Astrocyte (in vitro differentiated cells and primary cell): ENCODE results near the gene ITPR2. TPM values are rescaled to one million over a fixed set of nuclear protein-coding genes. Genes with fewer than 3 reads are reported as not detected.

Source experiments
- DNase-seq: peaks from one replicate; pipeline ENCODE4 v3.0.0-alpha.2; 2010; ENCODE audit warnings: low read depth
- FAIRE-seq: peaks from 2 replicates; lab custom pipeline; 2011; peaks lifted over from hg19 to GRCh38; lab: Jason Lieb, UNC
- H2AFZ ChIP-seq: 2 replicates; pipeline ENCODE4 v1.6.0; 2012; ENCODE audit warnings: low read depth, low read length, inconsistent platforms
- H3K27ac ChIP-seq: 2 replicates; pipeline ENCODE4 v1.5.1; 2011; ENCODE audit warnings: low read depth, low read length, inconsistent platforms
- H3K27me3 ChIP-seq: 2 replicates; pipeline ENCODE4 v1.6.0; 2011; ENCODE audit warnings: low read length, inconsistent platforms; ENCODE audit not compliant: insufficient read depth
- H3K36me3 ChIP-seq: 2 replicates; pipeline ENCODE4 v1.5.1; 2011; ENCODE audit warnings: low read length, inconsistent platforms; ENCODE audit not compliant: insufficient read depth
- H3K4me1 ChIP-seq: 2 replicates; pipeline ENCODE4 v1.5.1; 2011; ENCODE audit warnings: low read length, inconsistent platforms; ENCODE audit not compliant: insufficient read depth
- H3K4me2 ChIP-seq: 2 replicates; pipeline ENCODE4 v1.6.0; 2012; ENCODE audit warnings: low read length, inconsistent platforms
- H3K4me3 ChIP-seq: 2 replicates; pipeline ENCODE4 v1.5.1; 2011; ENCODE audit warnings: low read depth, mild to moderate bottlenecking, low read length, inconsistent platforms; ENCODE audit not compliant: insufficient read depth
- H3K79me2 ChIP-seq: 2 replicates; pipeline ENCODE4 v1.6.0; 2012; ENCODE audit warnings: mild to moderate bottlenecking, low read length, inconsistent platforms; ENCODE audit not compliant: insufficient read depth
- H3K9ac ChIP-seq: 2 replicates; pipeline ENCODE4 v1.6.0; 2012; ENCODE audit warnings: mild to moderate bottlenecking, low read length, inconsistent platforms
- H3K9me3 ChIP-seq: 2 replicates; pipeline ENCODE4 v1.5.1; 2012; ENCODE audit warnings: low read depth, mild to moderate bottlenecking, low read length, inconsistent platforms; ENCODE audit not compliant: insufficient read depth
- H4K20me1 ChIP-seq: 2 replicates; pipeline ENCODE4 v1.6.0; 2012; ENCODE audit warnings: low read length, inconsistent platforms; ENCODE audit not compliant: insufficient read depth
- H3K27ac Mint-ChIP-seq: one replicate; pipeline ENCODE4 v1.8.0; 2021; ENCODE audit warnings: mild to moderate bottlenecking, mixed read lengths; ENCODE audit not compliant: unreplicated experiment
- H3K27me3 Mint-ChIP-seq: one replicate; pipeline ENCODE4 v1.8.0; 2021; ENCODE audit warnings: low read depth, mixed read lengths; ENCODE audit not compliant: unreplicated experiment
- H3K36me3 Mint-ChIP-seq: one replicate; pipeline ENCODE4 v1.8.0; 2021; ENCODE audit warnings: low read depth, mixed read lengths; ENCODE audit not compliant: unreplicated experiment
- H3K4me1 Mint-ChIP-seq: one replicate; pipeline ENCODE4 v1.8.0; 2021; ENCODE audit warnings: low read depth, mixed read lengths; ENCODE audit not compliant: unreplicated experiment
- H3K4me3 Mint-ChIP-seq: one replicate; pipeline ENCODE4 v1.8.0; 2021; ENCODE audit warnings: mild to moderate bottlenecking, moderate library complexity, mixed read lengths; ENCODE audit not compliant: unreplicated experiment
- H3K9me3 Mint-ChIP-seq: one replicate; pipeline ENCODE4 v1.8.0; 2021; ENCODE audit warnings: mild to moderate bottlenecking, mixed read lengths; ENCODE audit not compliant: unreplicated experiment
- EZH2 ChIP-seq: IDR thresholded peaks from 2 replicates; pipeline ENCODE4 v1.6.1; 2012; ENCODE audit warnings: mild to moderate bottlenecking, low read length, inconsistent platforms; ENCODE audit not compliant: insufficient read depth
- total RNA-seq: library from RNA; stranded (reverse); gene quantifications from 2 replicates; pipeline ENCODE4 v1.2.1, GENCODE V29; 2021
- TF ChIP-seq, protein P1 (sequence below): IDR thresholded peaks from 2 replicates; pipeline ENCODE4 v1.5.1; 2011; ENCODE audit warnings: low read depth, mild to moderate bottlenecking, inconsistent platforms, low read length, moderate library complexity; ENCODE audit not compliant: insufficient read depth

Gene ITPR2
- total RNA-seq, 1 donor from 2014 or later: 24.4 TPM

DNA sequence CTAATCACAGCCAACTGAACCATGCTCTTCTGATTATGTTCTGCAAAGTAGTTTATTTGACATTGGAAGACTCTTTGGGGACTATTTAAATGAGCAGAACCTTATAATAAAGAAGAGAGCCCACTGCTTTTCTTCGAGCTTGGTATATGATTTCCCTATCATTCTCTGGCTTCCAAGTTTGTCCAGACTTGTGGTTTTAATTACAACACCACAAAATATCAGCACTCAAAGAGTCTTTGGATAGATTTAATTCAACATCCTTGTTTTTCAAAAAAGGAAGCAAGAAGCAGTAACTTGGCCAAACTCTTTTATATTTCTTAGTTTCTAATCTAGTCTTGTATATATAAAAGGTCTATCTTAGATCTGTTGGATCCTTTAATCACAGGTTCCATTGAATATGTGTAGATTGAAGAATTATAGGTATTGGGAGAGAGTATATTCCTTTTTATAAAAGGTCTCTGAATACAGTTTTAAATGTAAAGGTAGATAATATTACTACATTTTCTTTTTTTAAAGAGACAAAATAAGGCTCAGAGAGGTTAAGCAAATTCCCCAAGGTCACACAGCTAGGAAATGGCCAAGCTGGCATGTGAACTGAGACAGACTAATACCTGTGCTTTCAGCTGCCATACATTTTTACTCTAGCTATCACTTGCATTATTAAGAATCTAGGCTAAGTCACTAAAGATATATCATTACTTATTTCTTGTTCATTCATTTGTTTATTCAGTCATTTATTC is 464.8 kb downstream of the ITPR2 start:
- Histone ChIP-seq H3K4me3 (no peak overlapping the region), H3K27ac (no peak overlapping the region), H4K20me1 (no peaks in the 10 kb centered on the region), H3K79me2 (no peaks in the 10 kb centered on the region), H3K9me3 (no peaks in the 10 kb centered on the region), H3K27me3 (no peaks in the 10 kb centered on the region), H3K36me3 (no peaks in the 10 kb centered on the region), H3K9ac (no peak overlapping the region), H3K4me2 (no peak overlapping the region), H2AFZ (no peak overlapping the region), H3K4me1 (peaks cover 13% of the 10 kb centered on the region)
- Mint-ChIP-seq H3K27me3 (no peaks in the 10 kb centered on the region), H3K4me3 (no peak overlapping the region), H3K27ac (no peak overlapping the region), H3K9me3 (no peaks in the 10 kb centered on the region), H3K4me1 (peaks cover 4% of the 10 kb centered on the region), H3K36me3 (no peaks in the 10 kb centered on the region)
- TF ChIP-seq, protein P1, sequence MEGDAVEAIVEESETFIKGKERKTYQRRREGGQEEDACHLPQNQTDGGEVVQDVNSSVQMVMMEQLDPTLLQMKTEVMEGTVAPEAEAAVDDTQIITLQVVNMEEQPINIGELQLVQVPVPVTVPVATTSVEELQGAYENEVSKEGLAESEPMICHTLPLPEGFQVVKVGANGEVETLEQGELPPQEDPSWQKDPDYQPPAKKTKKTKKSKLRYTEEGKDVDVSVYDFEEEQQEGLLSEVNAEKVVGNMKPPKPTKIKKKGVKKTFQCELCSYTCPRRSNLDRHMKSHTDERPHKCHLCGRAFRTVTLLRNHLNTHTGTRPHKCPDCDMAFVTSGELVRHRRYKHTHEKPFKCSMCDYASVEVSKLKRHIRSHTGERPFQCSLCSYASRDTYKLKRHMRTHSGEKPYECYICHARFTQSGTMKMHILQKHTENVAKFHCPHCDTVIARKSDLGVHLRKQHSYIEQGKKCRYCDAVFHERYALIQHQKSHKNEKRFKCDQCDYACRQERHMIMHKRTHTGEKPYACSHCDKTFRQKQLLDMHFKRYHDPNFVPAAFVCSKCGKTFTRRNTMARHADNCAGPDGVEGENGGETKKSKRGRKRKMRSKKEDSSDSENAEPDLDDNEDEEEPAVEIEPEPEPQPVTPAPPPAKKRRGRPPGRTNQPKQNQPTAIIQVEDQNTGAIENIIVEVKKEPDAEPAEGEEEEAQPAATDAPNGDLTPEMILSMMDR: no peak
- TF ChIP-seq EZH2: no peak
- DNase-seq: peak; percentile 11
- FAIRE-seq: no peak

DNA sequence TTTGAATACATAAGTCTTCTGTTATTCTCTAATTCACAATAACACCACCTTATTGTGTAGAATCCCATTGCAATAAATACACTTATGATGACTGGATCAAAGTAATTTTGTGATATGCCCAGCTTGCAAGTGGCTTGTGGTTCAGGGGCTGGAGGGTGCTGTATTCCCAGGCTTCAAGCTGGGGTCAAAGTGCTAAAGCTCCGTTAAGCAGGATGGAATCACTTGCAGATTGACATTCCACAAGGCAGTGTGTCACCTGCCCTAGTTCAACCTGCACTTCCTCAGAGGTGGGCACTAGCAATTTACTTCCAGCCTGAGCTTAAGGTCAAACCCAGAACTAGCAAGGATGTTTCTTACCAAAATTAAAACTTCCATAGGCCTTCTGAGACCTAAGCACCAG is 471.0 kb downstream of the ITPR2 start:
- Histone ChIP-seq H3K4me2 (no peak overlapping the region), H3K79me2 (no peaks in the 10 kb centered on the region), H3K4me1 (no peaks in the 10 kb centered on the region), H3K27ac (no peak overlapping the region), H3K36me3 (no peaks in the 10 kb centered on the region), H3K9ac (no peak overlapping the region), H2AFZ (no peak overlapping the region), H3K4me3 (no peak overlapping the region), H4K20me1 (no peaks in the 10 kb centered on the region), H3K9me3 (no peaks in the 10 kb centered on the region), H3K27me3 (no peaks in the 10 kb centered on the region)
- no peaks in the 10 kb centered on the region for H3K27me3 Mint-ChIP-seq
- H3K36me3 Mint-ChIP-seq: no peaks in the 10 kb centered on the region
- FAIRE-seq (no peak), DNase-seq (no peak)
- no peaks in the 10 kb centered on the region for H3K4me1 Mint-ChIP-seq
- TF ChIP-seq, protein P1: no peak
- no peak for TF ChIP-seq EZH2
- H3K4me3 Mint-ChIP-seq: no peak overlapping the region
- peaks cover 1% of the 10 kb centered on the region for H3K9me3 Mint-ChIP-seq
- no peak overlapping the region for H3K27ac Mint-ChIP-seq

DNA sequence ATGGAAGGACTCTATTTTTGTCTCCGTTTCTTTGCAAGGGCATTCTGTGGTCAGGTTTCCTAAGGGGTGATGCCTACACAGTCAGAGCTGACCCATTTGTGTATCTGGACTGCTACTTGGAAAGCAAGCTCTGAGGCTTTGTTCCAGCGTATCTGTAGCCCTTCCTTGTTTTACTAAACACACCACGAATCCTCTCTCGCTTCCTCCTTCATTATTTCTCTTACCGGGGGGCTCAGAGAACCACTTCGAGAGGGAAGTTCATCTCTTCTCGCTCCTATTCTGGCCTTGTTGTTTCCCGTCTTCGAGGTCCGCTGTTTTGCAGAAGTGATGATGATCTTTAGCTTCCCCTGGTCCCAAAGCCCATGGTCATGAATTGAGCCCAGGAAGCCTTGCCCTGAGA is 472.9 kb downstream of the ITPR2 start:
- Histone ChIP-seq H3K9ac (no peak overlapping the region), H3K36me3 (no peaks in the 10 kb centered on the region), H3K4me3 (no peak overlapping the region), H3K27me3 (no peaks in the 10 kb centered on the region), H4K20me1 (no peaks in the 10 kb centered on the region), H2AFZ (no peak overlapping the region), H3K79me2 (no peaks in the 10 kb centered on the region), H3K27ac (no peak overlapping the region), H3K9me3 (no peaks in the 10 kb centered on the region), H3K4me1 (no peaks in the 10 kb centered on the region), H3K4me2 (no peak overlapping the region)
- Mint-ChIP-seq H3K4me1 (no peaks in the 10 kb centered on the region), H3K27me3 (no peaks in the 10 kb centered on the region), H3K9me3 (peaks cover 1% of the 10 kb centered on the region), H3K36me3 (no peaks in the 10 kb centered on the region), H3K4me3 (no peak overlapping the region), H3K27ac (no peak overlapping the region)
- TF ChIP-seq, protein P1: no peak
- no peak for TF ChIP-seq EZH2
- DNase-seq (no peak), FAIRE-seq (no peak)
